Endothelial cell of umbilical vein (primary cell): ENCODE data around the gene NAPA. TPM values are rescaled to one million over a fixed set of nuclear protein-coding genes. Genes with fewer than 3 reads are reported as not detected.

Experiments
- BruUV-seq: library from RNA; stranded (reverse); fragments of 400-500 nt; replicated peaks from 2 replicates; lab custom pipeline; 2021; lab: Mats Ljungman, UMichigan
- CTCF ChIA-PET: fragments of 300-600, 350-600 bp; sonication (Branson Sonifier 250); formaldehyde crosslinking; loops from one replicate; lab custom pipeline; 2021; ENCODE audit warnings: antibody characterized with exemption, inconsistent platforms; lab: Charles Lee
- POLR2A ChIA-PET: fragments of 300-600, 350-600 bp; sonication (Branson Sonifier 250); formaldehyde crosslinking; loops from one replicate; lab custom pipeline; 2021; ENCODE audit warnings: antibody characterized with exemption, inconsistent platforms; lab: Charles Lee
- DNase-seq: peaks from one replicate; pipeline ENCODE4 v3.0.0-alpha.2; 2011; ENCODE audit warnings: low read depth, low spot score
- FAIRE-seq: peaks from 2 replicates; lab custom pipeline; 2011; peaks lifted over from hg19 to GRCh38; lab: Jason Lieb, UNC
- H2AFZ ChIP-seq: 2 replicates; pipeline ENCODE4 v1.6.0; 2012; ENCODE audit warnings: low read depth, low read length, control low read depth, inconsistent platforms
- H3K27ac ChIP-seq: 2 replicates; pipeline ENCODE4 v1.5.1; 2011; ENCODE audit warnings: low read depth, mild to moderate bottlenecking, control low read depth, low read length, moderate library complexity; ENCODE audit not compliant: insufficient read depth
- H3K27me3 ChIP-seq, 2 experiments: 2 replicates each; pipeline versions ENCODE4 v1.6.0 to v1.6.1; 2011; ENCODE audit warnings: low read length in 2 of 2, mixed read lengths in 1 of 2; ENCODE audit not compliant: control insufficient read depth in 2 of 2, insufficient read depth in 2 of 2
- H3K36me3 ChIP-seq, 2 experiments: 2 replicates in 1 of 2; 3 replicates in 1 of 2; pipeline ENCODE4 v1.5.1; 2011; ENCODE audit warnings: low read length in 2 of 2, mild to moderate bottlenecking in 1 of 2, moderate library complexity in 1 of 2; ENCODE audit not compliant: control insufficient read depth in 2 of 2, insufficient read depth in 2 of 2; ENCODE audit errors: extremely low read depth in 1 of 2
- H3K4me1 ChIP-seq: 3 replicates; pipeline ENCODE4 v1.5.1; 2011; ENCODE audit warnings: mild to moderate bottlenecking, low read length; ENCODE audit not compliant: control insufficient read depth, insufficient read depth; ENCODE audit errors: extremely low read depth
- H3K4me2 ChIP-seq: 2 replicates; pipeline ENCODE4 v1.6.1; 2011; ENCODE audit warnings: low read length, control low read depth, mixed read lengths; ENCODE audit not compliant: insufficient read depth
- H3K4me3 ChIP-seq, 3 experiments: fragments of 200-600 bp in 1 of 3; sonication (generic), shearing (Covaris generic) in 1 of 3; replicated peaks in 1 of 3; 2 replicates each; pipeline ENCODE4 v1.5.1; 2011 to 2016; ENCODE audit warnings: control low read depth in 3 of 3, low read length in 3 of 3, mild to moderate bottlenecking in 2 of 3, inconsistent platforms in 1 of 3, low read depth in 1 of 3, moderate library complexity in 1 of 3; ENCODE audit not compliant: insufficient read depth in 1 of 3
- H3K79me2 ChIP-seq: 2 replicates; pipeline ENCODE4 v1.6.0; 2012; ENCODE audit warnings: low read length, inconsistent platforms; ENCODE audit not compliant: control insufficient read depth, insufficient read depth
- H3K9ac ChIP-seq: replicated peaks from 2 replicates; pipeline ENCODE3; 2011; ENCODE audit warnings: low read length, control low read depth; ENCODE audit not compliant: insufficient read depth; ENCODE audit errors: extremely low read depth
- H3K9me1 ChIP-seq: replicated peaks from 3 replicates; pipeline ENCODE4 v1.6.0; 2011; ENCODE audit warnings: mild to moderate bottlenecking, low read length; ENCODE audit not compliant: control insufficient read depth, insufficient read depth; ENCODE audit errors: extremely low read depth
- H3K9me3 ChIP-seq: replicated peaks from 2 replicates; pipeline ENCODE4 v1.5.1; 2012; ENCODE audit warnings: low read length, inconsistent platforms; ENCODE audit not compliant: control insufficient read depth, insufficient read depth
- H4K20me1 ChIP-seq: replicated peaks from 2 replicates; pipeline ENCODE3; 2011; ENCODE audit warnings: mild to moderate bottlenecking, low read length; ENCODE audit not compliant: control insufficient read depth, insufficient read depth; ENCODE audit errors: extremely low read depth
- EZH2 ChIP-seq: IDR thresholded peaks from 2 replicates; pipeline ENCODE4 v1.6.1; 2012; ENCODE audit warnings: borderline replicate concordance, low read depth, mild to moderate bottlenecking, moderate library complexity, low read length, inconsistent platforms; ENCODE audit not compliant: severe bottlenecking
- FOS ChIP-seq: IDR thresholded peaks from 2 replicates; pipeline ENCODE4 v1.6.1; 2011; ENCODE audit warnings: mild to moderate bottlenecking, low read length, moderate library complexity, borderline replicate concordance; ENCODE audit not compliant: insufficient read depth
- GATA2 ChIP-seq: IDR thresholded peaks from 2 replicates; pipeline ENCODE4 v1.7.0; 2011; ENCODE audit warnings: low read depth, mild to moderate bottlenecking, moderate library complexity, mixed read lengths, low read length; ENCODE audit not compliant: insufficient read length, insufficient read depth
- JUN ChIP-seq: IDR thresholded peaks from 2 replicates; pipeline ENCODE4 v1.6.1; 2011; ENCODE audit warnings: borderline replicate concordance, low read depth; ENCODE audit not compliant: insufficient read length, insufficient read depth
- MYC ChIP-seq: IDR thresholded peaks from one replicate; pipeline ENCODE4 v1.6.1; 2011; ENCODE audit warnings: mild to moderate bottlenecking, low read depth, low read length
- POLR2A ChIP-seq: IDR thresholded peaks from 2 replicates; pipeline ENCODE4 v1.6.1; 2012; ENCODE audit warnings: low read depth, mild to moderate bottlenecking, control low read depth, low read length
- POLR2AphosphoS5 ChIP-seq: IDR thresholded peaks from 2 replicates; pipeline ENCODE4 v1.6.1; 2012; ENCODE audit warnings: low read depth, mild to moderate bottlenecking, control low read depth, low read length, moderate library complexity; ENCODE audit not compliant: insufficient read depth
- dilution Hi-C: fragments of 300-500 bp; cut with MboI; formaldehyde crosslinking; loops from one replicate; pipeline ENCODE4 v1.15.0; 2019; ENCODE audit warnings: low sequenced_read_pairs; ENCODE audit not compliant: extremely low pct_ligation_motif_present
- intact Hi-C: fragments of 100-400 bp; cut with micrococcal nuclease; formaldehyde crosslinking; loops from one replicate; pipeline ENCODE4 v1.10.0; 2022
- polyA plus RNA-seq, 4 experiments: library from polyadenylated mRNA; depleted of rRNA in 3 of 4; stranded (reverse) in 3 of 4; unstranded in 1 of 4; fragments of >200 nt; gene quantifications; 2 replicates each; pipeline versions ENCODE4 v1.2.1 to v1.2.3, GENCODE V29; 2011 to 2012; ENCODE audit warnings: missing spikeins in 1 of 4
- total RNA-seq: library from RNA; stranded (reverse); gene quantifications from 2 replicates; pipeline ENCODE4 v1.2.3, GENCODE V29; 2021
- TF ChIP-seq, protein P1 (sequence below), 2 donors: IDR thresholded peaks; 1 replicate in 1 of 2; 2 replicates in 1 of 2; pipeline ENCODE4 v1.5.1; 2011; ENCODE audit warnings: low read length in 2 of 2, mild to moderate bottlenecking in 2 of 2, moderate library complexity in 2 of 2, control low read depth in 1 of 2, inconsistent platforms in 1 of 2, low read depth in 1 of 2; ENCODE audit not compliant: insufficient read depth in 1 of 2; ENCODE audit errors: extremely low read depth in 1 of 2
- TF ChIP-seq, protein P2 (sequence below): IDR thresholded peaks from 2 replicates; pipeline ENCODE4 v1.6.1; 2011; ENCODE audit not compliant: insufficient read depth, insufficient read length

Gene NAPA
- total and polyA plus RNA-seq, 2 donors (not counting 3 experiments of a cell fraction or from before 2014, with no cell fraction given): 107 to 154 TPM

DNA sequence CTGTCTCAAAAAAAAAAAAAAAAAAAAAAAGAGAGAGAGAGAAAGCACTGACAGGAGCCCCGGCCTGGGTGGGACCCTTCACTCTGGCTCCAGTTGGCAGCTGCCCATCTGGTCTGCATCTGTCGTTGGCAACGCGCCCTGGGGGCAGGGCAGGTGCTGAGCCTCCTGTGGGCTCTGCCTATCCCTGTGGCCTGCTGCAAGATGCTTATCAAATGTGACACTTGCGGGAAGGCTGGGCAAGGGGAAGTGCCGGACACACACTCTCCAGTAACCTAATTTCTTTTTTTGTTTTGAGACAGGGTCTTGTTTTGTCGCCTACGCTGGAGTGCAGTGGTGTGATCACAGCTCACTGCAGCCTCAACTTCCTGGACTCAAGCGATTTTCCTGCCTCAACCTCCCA, 20.1 kb downstream of the NAPA start:
- Histone ChIP-seq H3K36me3 (peaks cover 3 to 45% of the 10 kb centered on the region in 2 experiments), H3K9me3 (no peaks in the 10 kb centered on the region), H3K9ac (no peak overlapping the region), H3K27me3 (no peaks in the 10 kb centered on the region), H3K4me1 (no peaks in the 10 kb centered on the region), H4K20me1 (no peaks in the 10 kb centered on the region), H3K9me1 (no peaks in the 10 kb centered on the region), H3K79me2 (no peaks in the 10 kb centered on the region), H3K4me2 (no peak overlapping the region), H2AFZ (no peak overlapping the region), H3K27ac (no peak overlapping the region), H3K4me3 (no peak overlapping the region)
- ChIA-PET POLR2A (no interaction called here), CTCF (interaction anchor here (1.1 to 2.0 kb wide), 2 partner anchors 58 to 59 kb away, joined by 3 to 6 read pairs; no protein-coding TSS in a partner anchor)
- no TSS peak for BruUV-seq
- TF ChIP-seq GATA2 (no peak), POLR2AphosphoS5 (no peak), JUN (no peak), EZH2 (no peak), POLR2A (no peak), MYC (no peak), FOS (no peak)
- TF ChIP-seq, protein P1, sequence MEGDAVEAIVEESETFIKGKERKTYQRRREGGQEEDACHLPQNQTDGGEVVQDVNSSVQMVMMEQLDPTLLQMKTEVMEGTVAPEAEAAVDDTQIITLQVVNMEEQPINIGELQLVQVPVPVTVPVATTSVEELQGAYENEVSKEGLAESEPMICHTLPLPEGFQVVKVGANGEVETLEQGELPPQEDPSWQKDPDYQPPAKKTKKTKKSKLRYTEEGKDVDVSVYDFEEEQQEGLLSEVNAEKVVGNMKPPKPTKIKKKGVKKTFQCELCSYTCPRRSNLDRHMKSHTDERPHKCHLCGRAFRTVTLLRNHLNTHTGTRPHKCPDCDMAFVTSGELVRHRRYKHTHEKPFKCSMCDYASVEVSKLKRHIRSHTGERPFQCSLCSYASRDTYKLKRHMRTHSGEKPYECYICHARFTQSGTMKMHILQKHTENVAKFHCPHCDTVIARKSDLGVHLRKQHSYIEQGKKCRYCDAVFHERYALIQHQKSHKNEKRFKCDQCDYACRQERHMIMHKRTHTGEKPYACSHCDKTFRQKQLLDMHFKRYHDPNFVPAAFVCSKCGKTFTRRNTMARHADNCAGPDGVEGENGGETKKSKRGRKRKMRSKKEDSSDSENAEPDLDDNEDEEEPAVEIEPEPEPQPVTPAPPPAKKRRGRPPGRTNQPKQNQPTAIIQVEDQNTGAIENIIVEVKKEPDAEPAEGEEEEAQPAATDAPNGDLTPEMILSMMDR (IDR thresholded peaks at IDR 0.05; ENCODE audit: extremely low read depth in 1 of 2, insufficient read depth in 1 of 2, low read depth in 1 of 2, low read length in 2 of 2): no peak
- TF ChIP-seq, protein P2, sequence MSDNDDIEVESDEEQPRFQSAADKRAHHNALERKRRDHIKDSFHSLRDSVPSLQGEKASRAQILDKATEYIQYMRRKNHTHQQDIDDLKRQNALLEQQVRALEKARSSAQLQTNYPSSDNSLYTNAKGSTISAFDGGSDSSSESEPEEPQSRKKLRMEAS: no peak
- dilution Hi-C loops: no loop called here
- DNase-seq (no peak), FAIRE-seq (no peak)
- intact Hi-C loops: no loop called here
